HG03442 (cell line): ENCODE data around the gene STARD5.
"Not testable (repeated sequence)": the region's sequence is repeated elsewhere in the genome, so short reads cannot be mapped to it uniquely, and the experiment has no call there.

Source experiments
- ATAC-seq: cut with Tn5 transposase; IDR thresholded peaks from one replicate; pipeline ENCODE4 v1.9.1; 2021; ENCODE audit warnings: mild to moderate bottlenecking, moderate library complexity; ENCODE audit not compliant: unreplicated experiment

STARD5 gene

GRCh38 chr15:81323944-81324881 is at the start of gene STARD5:
STARD5 (minus strand) TSS chr15:81324141; CDS start chr15:81324099, 42 bp downstream.
- peak; percentile 99 for ATAC-seq

- ATAC-seq: no peak
Observed at GRCh38 chr15:81373176-81373575, 49.2 kb upstream of the STARD5 start.

DNA sequence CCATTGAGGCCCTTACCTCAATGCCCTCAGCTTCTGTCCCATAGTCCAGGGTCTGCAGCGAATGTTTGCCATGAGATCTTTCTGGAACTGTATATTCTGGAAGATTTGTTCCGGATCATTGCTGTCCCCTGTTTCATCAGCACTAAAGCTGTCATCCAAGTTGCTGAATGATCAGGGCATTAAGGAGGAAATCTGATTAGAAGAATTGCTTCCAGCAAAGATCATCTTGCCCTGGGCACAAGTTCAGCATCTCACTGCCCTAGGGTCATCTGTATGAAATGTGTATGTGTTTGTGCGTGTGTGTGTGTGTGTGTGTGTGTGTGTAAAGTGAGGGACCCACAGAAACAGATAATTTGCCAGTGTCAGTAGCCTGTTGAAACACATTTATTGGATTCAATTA is 48.6 kb upstream of the STARD5 start:
- no peak for ATAC-seq

- ATAC-seq: no peak
Observed at GRCh38 chr15:81363718-81364500, 40.0 kb upstream of the STARD5 start.

- no peak for ATAC-seq
Observed at GRCh38 chr15:81363276-81363675, 39.3 kb upstream of the STARD5 start.

GRCh38 chr15:81362790-81363189 is 38.8 kb upstream of the STARD5 start:
- no peak for ATAC-seq

DNA sequence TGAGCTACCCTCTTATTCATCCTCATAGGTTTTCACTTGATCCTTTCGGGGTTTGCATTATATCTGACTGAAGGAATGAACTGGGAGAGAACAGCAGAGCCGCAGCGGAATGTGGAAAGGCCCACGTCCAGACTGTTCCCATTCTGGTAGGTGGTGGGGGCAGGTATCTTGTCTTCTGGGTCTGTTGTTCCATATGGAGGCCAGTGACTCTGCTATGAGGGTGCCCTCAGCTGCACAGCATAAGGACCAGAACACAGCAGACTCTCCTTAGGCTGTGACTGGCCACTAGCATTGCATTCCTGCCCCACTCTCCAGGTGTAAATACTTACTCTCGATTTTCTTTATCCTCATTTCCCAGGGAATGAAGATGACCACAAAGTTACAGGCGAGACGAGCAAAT is 38.0 kb upstream of the STARD5 start:
- ATAC-seq: no peak

GRCh38 chr15:81360491-81360890 is 36.5 kb upstream of the STARD5 start:
- no peak for ATAC-seq

DNA sequence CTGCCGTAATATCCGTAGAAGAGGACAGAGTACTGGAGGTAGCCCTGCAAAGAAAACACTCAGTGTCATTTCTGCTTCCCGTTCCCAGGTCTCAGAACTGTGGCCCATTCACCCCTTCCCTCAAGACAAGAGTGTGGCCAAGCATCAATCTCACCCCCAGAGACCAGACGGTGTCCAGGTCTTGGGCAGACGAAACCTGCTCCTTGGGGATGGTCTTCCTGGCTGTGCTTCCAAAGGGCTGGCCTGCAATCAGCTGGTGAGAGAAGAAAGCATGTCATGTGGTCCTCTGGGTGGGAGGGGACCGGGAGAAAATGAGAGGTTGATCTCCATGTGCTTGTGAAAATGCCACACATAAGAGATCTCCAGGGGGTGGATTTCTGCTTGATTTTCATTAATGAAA is 34.3 kb upstream of the STARD5 start:
- ATAC-seq: no peak

GRCh38 chr15:81357180-81357686 is 33.3 kb upstream of the STARD5 start:
- no peak for ATAC-seq

DNA sequence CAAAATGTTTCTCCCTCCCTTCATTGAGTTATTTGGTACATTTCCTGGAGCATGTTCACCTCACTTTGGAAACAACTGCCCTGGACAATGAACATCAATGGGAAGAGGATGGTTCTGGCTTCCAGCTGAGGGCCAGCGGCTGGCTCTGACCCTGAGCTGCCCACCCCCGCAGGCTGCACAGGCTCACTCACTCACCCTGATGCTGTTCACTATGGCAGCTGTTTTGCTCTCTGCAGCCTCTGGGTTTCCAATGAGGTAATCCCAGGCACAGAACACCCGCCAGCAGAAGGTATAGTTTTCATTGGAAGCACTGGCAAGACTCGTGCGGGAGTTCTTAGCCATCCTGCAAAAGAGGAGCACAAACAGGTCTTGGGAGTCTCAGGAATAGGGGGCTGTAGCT is 32.3 kb upstream of the STARD5 start:
- no peak for ATAC-seq

GRCh38 chr15:81351651-81352050 is 27.7 kb upstream of the STARD5 start:
- ATAC-seq: no peak

DNA sequence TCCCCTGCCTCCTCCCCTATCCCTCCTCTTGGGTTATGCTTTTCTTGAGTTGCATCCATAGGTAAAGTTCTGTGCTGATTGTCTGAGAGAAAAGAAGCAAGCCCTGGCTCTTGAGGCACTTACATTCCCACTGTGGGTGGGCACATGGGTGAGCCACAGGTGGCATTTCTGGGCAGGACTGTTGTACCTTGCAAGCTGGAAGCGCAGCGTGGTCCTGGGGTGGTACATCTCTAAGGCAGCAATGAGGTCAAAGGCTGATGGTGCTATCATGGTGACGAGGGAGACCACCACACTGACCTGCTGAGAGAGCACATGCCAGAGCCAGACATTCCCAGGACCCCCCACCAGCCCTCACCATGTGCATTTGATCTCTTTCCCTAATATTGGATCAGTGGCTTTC is 25.3 kb upstream of the STARD5 start:
- ATAC-seq: no peak

GRCh38 chr15:81348691-81349090 is 24.8 kb upstream of the STARD5 start:
- ATAC-seq: not testable (repeated sequence)

DNA sequence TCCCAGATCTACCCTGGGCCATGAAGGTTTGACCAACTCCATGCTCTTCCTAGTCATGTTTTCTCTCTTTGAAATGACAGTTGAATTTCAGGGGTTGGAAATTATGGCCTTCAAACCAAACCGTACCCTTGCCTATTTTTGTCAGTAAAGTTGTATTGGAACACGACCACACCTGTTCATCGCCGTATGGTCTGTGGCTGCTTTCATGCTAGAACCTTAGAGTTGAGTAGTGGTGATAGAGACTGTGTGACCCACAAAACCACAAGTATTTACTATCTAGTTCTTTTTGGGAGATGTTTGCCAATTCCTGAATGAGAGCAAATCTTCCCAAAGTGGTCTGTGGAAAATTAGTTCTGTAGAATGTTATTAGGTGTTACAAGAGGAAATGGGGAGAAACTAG is 24.0 kb upstream of the STARD5 start:
- no peak for ATAC-seq

DNA sequence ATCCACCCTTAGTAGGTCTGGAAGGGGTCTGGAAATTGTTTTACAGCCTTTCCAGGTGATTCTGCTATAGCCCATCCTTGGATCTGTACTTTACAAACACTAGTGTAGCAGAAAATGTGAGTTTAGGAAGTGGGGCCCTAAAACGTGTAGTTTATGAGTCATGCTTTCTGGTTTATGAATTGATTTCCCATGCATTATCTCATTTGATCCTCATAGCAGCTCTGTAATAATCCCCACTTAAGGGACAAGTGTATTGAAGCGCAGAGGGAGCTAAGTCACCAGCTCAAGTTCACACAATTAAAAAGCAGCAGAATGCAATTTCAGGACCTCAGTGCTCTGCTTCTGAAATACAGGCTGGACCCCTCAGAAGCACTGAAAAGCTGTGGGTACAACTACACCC is 22.7 kb upstream of the STARD5 start:
- no peak for ATAC-seq

DNA sequence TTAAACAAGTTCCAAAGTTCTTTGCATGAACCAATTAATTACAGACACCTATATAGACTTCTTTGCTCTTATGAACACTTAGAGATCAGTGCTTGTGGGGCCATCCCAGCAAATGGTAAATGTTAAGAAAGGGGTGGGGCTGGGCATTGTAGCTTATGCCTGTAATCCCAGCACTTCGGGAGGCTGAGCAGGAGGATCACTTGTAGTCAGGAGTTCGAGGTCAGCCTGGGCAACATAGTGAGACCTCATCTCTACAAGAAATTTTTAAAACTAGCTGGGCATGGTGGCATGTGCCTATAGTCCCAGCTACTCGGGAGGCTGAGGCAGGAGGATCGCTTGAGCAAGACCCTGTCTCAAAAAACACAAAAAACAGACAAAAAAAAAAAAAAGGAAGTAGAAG is 19.4 kb upstream of the STARD5 start:
- ATAC-seq: no peak

- no peak for ATAC-seq
Observed at GRCh38 chr15:81341351-81341750, 17.4 kb upstream of the STARD5 start.

GRCh38 chr15:81339851-81340250 is 15.9 kb upstream of the STARD5 start:
- no peak for ATAC-seq

DNA sequence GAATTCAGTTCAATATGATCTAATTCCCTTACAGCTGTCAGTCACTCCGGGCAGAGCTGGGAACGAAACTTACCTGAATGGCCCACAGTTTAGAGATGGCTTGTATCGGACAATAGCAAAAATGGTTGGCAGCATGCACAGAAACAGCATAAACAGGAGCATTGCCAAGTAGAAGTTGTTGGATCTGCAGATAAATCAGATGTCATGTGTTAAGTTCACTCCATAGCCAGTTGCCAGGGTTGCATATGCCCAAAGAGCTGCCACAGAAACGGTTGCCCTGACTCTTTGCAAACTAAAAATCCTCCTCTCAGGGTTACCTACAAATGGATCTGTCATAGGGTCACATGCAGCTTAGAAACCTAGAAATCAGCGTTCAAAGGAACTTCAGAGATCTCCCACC is 15.4 kb upstream of the STARD5 start:
- ATAC-seq: no peak

DNA sequence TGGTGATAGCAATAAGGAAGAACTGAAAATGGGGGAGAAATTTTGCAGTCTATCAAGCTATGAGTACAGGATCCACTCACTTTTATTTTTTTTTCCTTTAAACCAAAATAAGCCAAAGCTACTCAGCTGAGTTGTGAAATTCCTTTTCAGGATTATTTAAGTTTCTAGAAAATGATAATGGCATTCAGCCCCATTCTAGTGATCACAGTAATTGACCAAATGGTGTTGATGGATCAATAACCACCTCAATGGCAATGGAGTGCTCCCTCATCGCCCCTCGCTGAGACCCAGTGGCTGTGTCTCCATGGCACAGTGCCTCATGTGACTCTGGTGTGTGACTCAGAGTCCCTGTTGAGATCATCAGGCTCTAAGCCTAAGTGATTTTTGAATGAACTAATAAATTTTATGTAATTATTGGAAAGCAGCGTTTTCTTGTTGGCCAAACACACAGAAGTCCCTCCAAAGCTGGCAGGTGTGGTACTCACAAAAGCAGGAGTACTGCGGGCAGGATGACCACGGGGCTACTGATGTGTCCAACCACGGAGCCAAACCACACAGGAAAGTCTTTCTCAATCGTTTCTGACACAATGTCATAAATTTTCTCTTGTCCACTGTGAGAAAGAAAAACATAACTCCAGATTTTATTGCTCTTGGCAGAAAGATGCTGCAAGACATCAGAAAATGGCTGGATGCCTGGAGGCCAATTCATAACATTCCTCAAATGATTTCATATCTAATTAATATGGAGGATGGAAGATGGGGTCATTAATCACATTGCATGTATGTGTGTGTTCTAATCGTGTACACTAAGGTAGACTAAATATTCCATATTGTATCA is 14.4 kb upstream of the STARD5 start:
- no peak for ATAC-seq
